ENCODE data around the gene TMEM218. TPM values are rescaled to one million over a fixed set of nuclear protein-coding genes. Genes with fewer than 3 reads are reported as not detected.

TMEM218 gene
- total and polyA plus RNA-seq, 2 donors (not counting 1 experiment from before 2014, with no cell fraction given) = 20.7 to 31.7 TPM

GRCh38 chr11:125075900-125076317 is 35.5 kb downstream of the TMEM218 start:
- H3K36me3 ChIP-seq (replicated peaks in 1 of 2; ENCODE audit: control extremely low read depth in 1 of 2, control insufficient read depth in 1 of 2, extremely low read depth in 1 of 2, insufficient read depth in 2 of 2, low read length in 1 of 2) = no peaks in the 10 kb centered on the region
- H3K27me3 ChIP-seq (replicated peaks in 1 of 4; ENCODE audit: control extremely low read depth in 1 of 4, control insufficient read depth in 3 of 4, insufficient read depth in 4 of 4, low read length in 3 of 4) = no peaks in the 10 kb centered on the region
- H3K4me2 ChIP-seq (replicated peaks; ENCODE audit: low read depth, low read length, poor library complexity, severe bottlenecking) = no peak overlapping the region
- intact Hi-C loops (cut with micrococcal nuclease) = loop anchor here (10.0 kb wide), 1 partner anchor 489 kb away; the partner anchor contains the start of gene EI24
- H3K27me3 Mint-ChIP-seq = no peaks in the 10 kb centered on the region
- no peak overlapping the region for H3K4me3 Mint-ChIP-seq
- peaks cover 0 to 16% (median 0%) of the 10 kb centered on the region in 3 donors for H3K9me3 ChIP-seq (ENCODE audit: control extremely low read depth in 1 of 3, control insufficient read depth in 2 of 3, insufficient read depth in 1 of 3, low read length in 2 of 3)
- DNase-seq = no peak
- ChIA-PET POLR2A (no interaction called here), CTCF (no interaction called here)
- no peaks in the 10 kb centered on the region for H3K9me3 Mint-ChIP-seq (ENCODE audit: insufficient read depth)
- H3K4me1 Mint-ChIP-seq = peaks cover 34% of the 10 kb centered on the region
- no peak overlapping the region for H3K9ac ChIP-seq (ENCODE audit: low read length)
- no peaks in the 10 kb centered on the region for H3K79me2 ChIP-seq (ENCODE audit: control insufficient read depth, insufficient read depth, low read length)
- no peaks in the 10 kb centered on the region for H4K20me1 ChIP-seq (ENCODE audit: control insufficient read depth, insufficient read depth, low read length, poor library complexity, severe bottlenecking)
- peaks cover 34 to 44% of the 10 kb centered on the region in 2 donors for H3K4me1 ChIP-seq (ENCODE audit: control insufficient read depth in 2 of 2, insufficient read depth in 2 of 2, low read length in 2 of 2)
- no peak overlapping the region for H3K4me3 ChIP-seq (ENCODE audit: control extremely low read depth in 1 of 5, extremely low read depth in 1 of 5, insufficient read depth in 1 of 5, low read depth in 2 of 5, low read length in 4 of 5)
- WGBS (ENCODE audit: insufficient coverage) = 89% methylated on average over 9 of the region's 11 CpGs
- no peak overlapping the region for H3K27ac Mint-ChIP-seq
- no peak overlapping the region for H3K27ac ChIP-seq (ENCODE audit: low read length in 2 of 2)
- TF ChIP-seq CTCF (IDR thresholded peaks at IDR 0.05) = no peak
- no peak for TF ChIP-seq EZH2 (IDR thresholded peaks at IDR 0.05; ENCODE audit: borderline replicate concordance, insufficient read depth, low read depth, low read length, poor library complexity, severe bottlenecking)
- no peak overlapping the region for H2AFZ ChIP-seq (ENCODE audit: insufficient read depth, low read depth, low read length, poor library complexity, severe bottlenecking)
- no peak for ATAC-seq (ENCODE audit: low read depth)

- Mint-ChIP-seq H3K27ac (no peak overlapping the region), H3K27me3 (no peaks in the 10 kb centered on the region), H3K4me3 (no peak overlapping the region), H3K4me1 (peaks cover 41% of the 10 kb centered on the region), H3K9me3 (ENCODE audit: insufficient read depth) (no peaks in the 10 kb centered on the region)
- H3K9ac ChIP-seq (ENCODE audit: low read length) = no peak overlapping the region
- peaks cover 41 to 50% of the 10 kb centered on the region in 2 donors for H3K4me1 ChIP-seq (ENCODE audit: control insufficient read depth in 2 of 2, insufficient read depth in 2 of 2, low read length in 2 of 2)
- H3K27me3 ChIP-seq (replicated peaks in 1 of 4; ENCODE audit: control extremely low read depth in 1 of 4, control insufficient read depth in 3 of 4, insufficient read depth in 4 of 4, low read length in 3 of 4) = no peaks in the 10 kb centered on the region
- no peak overlapping the region for H3K27ac ChIP-seq (ENCODE audit: low read length in 2 of 2)
- ChIA-PET CTCF (interaction anchor here (1.1 kb wide), 1 partner anchor 49 kb away, joined by 4 read pairs; no protein-coding TSS in a partner anchor), POLR2A (no interaction called here)
- TF ChIP-seq EZH2 (IDR thresholded peaks at IDR 0.05; ENCODE audit: borderline replicate concordance, insufficient read depth, low read depth, low read length, poor library complexity, severe bottlenecking) = no peak
- no peak for TF ChIP-seq CTCF (IDR thresholded peaks at IDR 0.05)
- no peaks in the 10 kb centered on the region for H3K36me3 ChIP-seq (replicated peaks in 1 of 2; ENCODE audit: control extremely low read depth in 1 of 2, control insufficient read depth in 1 of 2, extremely low read depth in 1 of 2, insufficient read depth in 2 of 2, low read length in 1 of 2)
- ATAC-seq (ENCODE audit: low read depth) (no peak), DNase-seq (no peak)
- 93% methylated on average over 7 of the region's 7 CpGs for WGBS (ENCODE audit: insufficient coverage)
- no peak overlapping the region for H2AFZ ChIP-seq (ENCODE audit: insufficient read depth, low read depth, low read length, poor library complexity, severe bottlenecking)
- H3K4me3 ChIP-seq (ENCODE audit: control extremely low read depth in 1 of 5, extremely low read depth in 1 of 5, insufficient read depth in 1 of 5, low read depth in 2 of 5, low read length in 4 of 5) = no peak overlapping the region
- H3K79me2 ChIP-seq (ENCODE audit: control insufficient read depth, insufficient read depth, low read length) = no peaks in the 10 kb centered on the region
- H3K9me3 ChIP-seq (ENCODE audit: control extremely low read depth in 1 of 3, control insufficient read depth in 2 of 3, insufficient read depth in 1 of 3, low read length in 2 of 3) = peaks cover 0 to 16% (median 0%) of the 10 kb centered on the region in 3 donors
- intact Hi-C loops (cut with micrococcal nuclease) = loop anchor here (10.0 kb wide), 1 partner anchor 490 kb away; the partner anchor contains the start of gene EI24
- no peaks in the 10 kb centered on the region for H4K20me1 ChIP-seq (ENCODE audit: control insufficient read depth, insufficient read depth, low read length, poor library complexity, severe bottlenecking)
- H3K4me2 ChIP-seq (replicated peaks; ENCODE audit: low read depth, low read length, poor library complexity, severe bottlenecking) = no peak overlapping the region
Observed at GRCh38 chr11:125075242-125075625, 36.2 kb downstream of the TMEM218 start.

Measured in B cell (primary cell).